ENCODE results near the gene PDGFD.

DNA sequence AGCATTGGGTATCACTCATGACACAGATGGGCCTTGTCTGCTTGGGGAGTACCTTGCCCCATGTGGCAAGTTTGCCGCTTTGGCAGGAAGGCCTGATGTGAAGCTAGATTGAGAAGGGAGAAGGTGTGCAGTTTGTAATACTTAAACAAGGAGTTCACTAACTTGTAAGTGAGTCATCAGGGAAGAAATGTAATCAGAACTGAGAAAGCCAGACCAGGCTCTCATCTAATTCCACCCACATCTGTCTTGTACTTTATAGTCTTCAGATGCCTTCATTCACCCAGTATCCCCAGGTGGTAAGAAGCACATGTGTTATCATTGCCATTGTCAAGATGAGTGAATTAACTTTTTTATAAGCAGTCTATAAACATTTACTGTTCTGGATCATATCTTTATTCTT is 243.5 kb downstream of the PDGFD start:
- TF ChIP-seq CTBP1 (IDR thresholded peaks at IDR 0.05; ENCODE audit: borderline replicate concordance), result no peak
- no peak for TF ChIP-seq FOXA1 (IDR thresholded peaks at IDR 0.05)
- TF ChIP-seq, protein P1, sequence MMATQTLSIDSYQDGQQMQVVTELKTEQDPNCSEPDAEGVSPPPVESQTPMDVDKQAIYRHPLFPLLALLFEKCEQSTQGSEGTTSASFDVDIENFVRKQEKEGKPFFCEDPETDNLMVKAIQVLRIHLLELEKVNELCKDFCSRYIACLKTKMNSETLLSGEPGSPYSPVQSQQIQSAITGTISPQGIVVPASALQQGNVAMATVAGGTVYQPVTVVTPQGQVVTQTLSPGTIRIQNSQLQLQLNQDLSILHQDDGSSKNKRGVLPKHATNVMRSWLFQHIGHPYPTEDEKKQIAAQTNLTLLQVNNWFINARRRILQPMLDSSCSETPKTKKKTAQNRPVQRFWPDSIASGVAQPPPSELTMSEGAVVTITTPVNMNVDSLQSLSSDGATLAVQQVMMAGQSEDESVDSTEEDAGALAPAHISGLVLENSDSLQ (IDR thresholded peaks at IDR 0.05), result no peak
- TF ChIP-seq SP1 (IDR thresholded peaks at IDR 0.05), result no peak
- TF ChIP-seq BHLHE40 (IDR thresholded peaks at IDR 0.05; ENCODE audit: borderline replicate concordance), result no peak
- no peak for TF ChIP-seq ZNF384 (IDR thresholded peaks at IDR 0.05)
- TF ChIP-seq LEF1 (IDR thresholded peaks at IDR 0.05; ENCODE audit: borderline replicate concordance), result no peak
- TF ChIP-seq FOXK2 (IDR thresholded peaks at IDR 0.05), result no peak
- no peak for TF ChIP-seq FOXM1 (IDR thresholded peaks at IDR 0.05; ENCODE audit: borderline replicate concordance)
- no peak for TF ChIP-seq ELF4 (IDR thresholded peaks at IDR 0.05)
- no peak for TF ChIP-seq NFRKB (IDR thresholded peaks at IDR 0.05)
